K562 (cell line): Measurements from ENCODE around the gene FBXO28. TPM values are rescaled to one million over a fixed set of nuclear protein-coding genes. Genes with fewer than 3 reads are reported as not detected.
A peak's percentile ranks its signal among the peaks of the same experiment; 100 is the strongest.

Source experiments
- ATF1 ChIP-seq, 2 experiments: fragments of 450-650 bp in 1 of 2; IDR thresholded peaks; 2 replicates each; pipeline ENCODE4 v1.6.1; 2016; ENCODE audit warnings: missing compliant biosample characterization in 1 of 2, missing genetic modification characterization in 1 of 2
- C11orf30 ChIP-seq: fragments of 450-650 bp; IDR thresholded peaks from 2 replicates; pipeline ENCODE4 v1.6.1; 2016; ENCODE audit warnings: low read depth, mild to moderate bottlenecking
- CAMTA2 ChIP-seq: fragments of 250-450 bp; sonication (Bioruptor Pico); conservative IDR thresholded peaks from 2 replicates; pipeline ENCODE4 v1.5.1; 2022
- CEBPB ChIP-seq: fragments of 450-650 bp; IDR thresholded peaks from 2 replicates; pipeline ENCODE4 v1.6.1; 2016; ENCODE audit warnings: missing genetic modification characterization, missing compliant biosample characterization
- CEBPG ChIP-seq, 3 experiments: fragments of 200-800 bp in 1 of 3; sonication (Bioruptor generic) in 1 of 3; sonication (generic) in 1 of 3; formaldehyde crosslinking in 1 of 3; IDR thresholded peaks in 2 of 3; conservative IDR thresholded peaks in 1 of 3; 2 replicates each; pipeline versions ENCODE4 v1.6.1 to v1.8.0; 2016 to 2022; ENCODE audit warnings: missing compliant biosample characterization in 2 of 3, missing genetic modification characterization in 2 of 3, mild to moderate bottlenecking in 1 of 3, missing genetic modification reagents in 1 of 3
- DPF2 ChIP-seq: fragments of 450-650 bp; IDR thresholded peaks from 2 replicates; pipeline ENCODE4 v1.6.1; 2016
- JUN ChIP-seq, 2 experiments: sonication (generic) in 1 of 2; formaldehyde crosslinking in 1 of 2; IDR thresholded peaks; 2 replicates each; pipeline versions ENCODE4 v1.6.1 to v1.8.0; 2012 to 2022; ENCODE audit warnings: borderline replicate concordance in 2 of 2, mild to moderate bottlenecking in 2 of 2, improper control_type of control experiment in 1 of 2, low read depth in 1 of 2, low read length in 1 of 2, missing genetic modification reagents in 1 of 2
- RBBP5 ChIP-seq: fragments of 200-600 bp; sonication (generic); IDR thresholded peaks from 2 replicates; pipeline ENCODE4 v1.6.1; 2012; ENCODE audit warnings: borderline replicate concordance, mild to moderate bottlenecking, low read length, control low read depth, inconsistent platforms; ENCODE audit not compliant: insufficient read depth, poor library complexity, severe bottlenecking
- ZBTB49 ChIP-seq: sonication (generic); formaldehyde crosslinking; IDR thresholded peaks from 2 replicates; pipeline ENCODE4 v1.8.0; 2022; ENCODE audit warnings: missing genetic modification reagents, mild to moderate bottlenecking, borderline replicate concordance
- ZNF140 ChIP-seq: fragments of 250-450 bp; sonication (Bioruptor Pico); IDR thresholded peaks from 2 replicates; pipeline ENCODE4 v1.8.0; 2021; ENCODE audit warnings: moderate library complexity, mild to moderate bottlenecking, inconsistent platforms
- ZNF277 ChIP-seq: fragments of 250-450 bp; sonication (Bioruptor Pico); IDR thresholded peaks from 2 replicates; pipeline ENCODE4 v1.8.0; 2022; ENCODE audit warnings: inconsistent platforms, mild to moderate bottlenecking, moderate library complexity, borderline replicate concordance
- ZNF3 ChIP-seq: fragments of 250-450 bp; sonication (Bioruptor Pico); IDR thresholded peaks from 2 replicates; pipeline ENCODE4 v1.5.0; 2021; ENCODE audit warnings: mild to moderate bottlenecking, moderate library complexity
- ZNF609 ChIP-seq: sonication (generic); formaldehyde crosslinking; IDR thresholded peaks from 2 replicates; pipeline ENCODE4 v1.8.1; 2023; ENCODE audit warnings: missing genetic modification reagents, mild to moderate bottlenecking, borderline replicate concordance
- ZNF778 ChIP-seq: fragments of 450-650 bp; formaldehyde crosslinking; IDR thresholded peaks from 2 replicates; pipeline ENCODE4 v1.4.0; 2020; ENCODE audit warnings: mild to moderate bottlenecking, moderate library complexity
- polyA plus RNA-seq, 8 experiments: library from polyadenylated mRNA; depleted of rRNA in 4 of 8; stranded (reverse) in 5 of 8; unstranded in 3 of 8; fragments of >200 nt; fragmentation: Nextera tagmentation in 2 of 8; fragmentation: Illumina TruSeq in 1 of 8; extraction: Ambion mirVana in 2 of 8; extraction: Trizol in 1 of 8; gene quantifications; 2 replicates each; pipeline versions ENCODE4 v1.2.1 to v1.2.3, GENCODE V29; 2011 to 2014; ENCODE audit warnings: inconsistent platforms in 1 of 8, missing spikeins in 1 of 8
- total RNA-seq, 7 experiments: library from RNA; depleted of rRNA in 6 of 7; stranded (reverse); fragments of >200 nt in 6 of 7; fragmentation: Illumina TruSeq in 2 of 7; extraction: Trizol in 2 of 7; gene quantifications; 2 replicates each; pipeline versions ENCODE4 v1.2.1 to v1.2.3, GENCODE V29; 2011 to 2021; ENCODE audit warnings: low replicate concordance in 1 of 7
- TF ChIP-seq, protein P1 (sequence below), 2 experiments: fragments of 450-650 bp; IDR thresholded peaks; 2 replicates each; pipeline ENCODE4 v1.6.1; 2016

The FBXO28 gene
- total and polyA plus RNA-seq, 9 of the 15 experiments (the other 6 are each of a cell fraction or from before 2014, with no cell fraction given), result 4.1 to 34.8 (median 25.3) TPM

DNA sequence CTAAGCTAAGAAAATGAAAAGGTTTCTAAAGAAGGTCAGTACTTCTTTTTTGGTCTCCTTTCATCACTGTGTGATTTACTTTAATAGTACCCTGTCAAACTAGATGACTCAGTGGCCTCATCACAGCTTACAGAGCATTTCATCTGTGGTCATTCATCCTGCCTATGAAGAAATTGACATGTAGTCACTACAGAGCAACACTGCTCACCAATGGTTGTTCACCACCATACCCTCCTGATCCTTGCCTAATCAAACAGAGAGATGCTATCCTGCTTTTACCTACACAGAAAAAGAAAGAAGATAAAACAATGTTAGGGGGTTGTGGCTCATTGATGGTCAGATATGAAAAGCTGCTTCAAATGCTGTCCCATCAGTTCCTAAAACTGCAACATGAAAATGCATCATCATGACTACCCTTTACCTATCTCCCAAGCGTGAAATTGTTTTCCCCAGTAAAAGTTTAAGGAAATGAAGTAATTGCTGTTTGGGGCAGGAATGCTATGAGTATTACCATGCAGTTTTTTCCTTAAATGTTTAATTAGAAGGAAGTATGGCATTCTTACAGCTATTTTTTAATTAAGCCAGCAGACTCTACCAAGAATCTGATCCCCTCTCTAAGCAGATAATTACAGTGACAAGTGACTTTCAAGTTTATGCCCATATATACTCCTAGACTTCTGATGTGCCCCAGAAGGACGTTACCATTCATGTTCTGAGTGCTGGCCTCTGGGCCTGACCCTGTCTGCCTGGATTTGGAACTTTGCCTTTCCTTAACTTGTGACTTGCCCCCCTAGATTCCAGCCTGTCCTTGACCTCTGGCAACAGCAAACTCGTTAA is 46.1 kb upstream of the FBXO28 start (continued):
- TF ChIP-seq ATF1 (CRISPR knock-in tag; IDR thresholded peaks at IDR 0.05) (no peak), ATF1 (tag; IDR thresholded peaks at IDR 0.05) (no peak), RBBP5 (no peak), ZNF778 (CRISPR knock-in tag) (no peak), CEBPG (CRISPR knock-in tag; IDR thresholded peaks at IDR 0.05) (peak; percentile 68; the same call in 1 of the 2 replicates), CEBPG (tag; conservative IDR thresholded peaks at IDR 0.05 in 1 of 2, IDR thresholded peaks at IDR 0.05 in 1 of 2) (peak; percentile 62 to 93; a peak in 3 of 4 replicates), CEBPB (tag) (peak; percentile 64), ZNF140 (CRISPR knock-in tag) (no peak), ZNF277 (CRISPR knock-in tag) (no peak), ZNF3 (no peak), ZBTB49 (CRISPR knock-in tag) (no peak), C11orf30 (peak; percentile 46), JUN (IDR thresholded peaks at IDR 0.05; ENCODE audit: borderline replicate concordance, low read depth, low read length) (peak; percentile 66), JUN (CRISPR knock-in tag; IDR thresholded peaks at IDR 0.05; ENCODE audit: borderline replicate concordance) (no peak), ZNF609 (CRISPR knock-in tag) (no peak), DPF2 (peak; percentile 59), CAMTA2 (CRISPR knock-in tag) (no peak)
- TF ChIP-seq, protein P1, sequence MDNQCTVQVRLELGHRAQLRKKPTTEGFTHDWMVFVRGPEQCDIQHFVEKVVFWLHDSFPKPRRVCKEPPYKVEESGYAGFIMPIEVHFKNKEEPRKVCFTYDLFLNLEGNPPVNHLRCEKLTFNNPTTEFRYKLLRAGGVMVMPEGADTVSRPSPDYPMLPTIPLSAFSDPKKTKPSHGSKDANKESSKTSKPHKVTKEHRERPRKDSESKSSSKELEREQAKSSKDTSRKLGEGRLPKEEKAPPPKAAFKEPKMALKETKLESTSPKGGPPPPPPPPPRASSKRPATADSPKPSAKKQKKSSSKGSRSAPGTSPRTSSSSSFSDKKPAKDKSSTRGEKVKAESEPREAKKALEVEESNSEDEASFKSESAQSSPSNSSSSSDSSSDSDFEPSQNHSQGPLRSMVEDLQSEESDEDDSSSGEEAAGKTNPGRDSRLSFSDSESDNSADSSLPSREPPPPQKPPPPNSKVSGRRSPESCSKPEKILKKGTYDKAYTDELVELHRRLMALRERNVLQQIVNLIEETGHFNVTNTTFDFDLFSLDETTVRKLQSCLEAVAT (IDR thresholded peaks at IDR 0.05), result no peak
